ENCODE results near the gene IRX6. TPM values are rescaled to one million over a fixed set of nuclear protein-coding genes. Genes with fewer than 3 reads are reported as not detected.

The IRX6 gene
- total and polyA plus RNA-seq, 2 of the 4 experiments (the other 2 are of a cell fraction) = not detected

- Histone ChIP-seq H4K91ac (ENCODE audit: insufficient read depth, low read depth, low read length) (no peak overlapping the region), H3K9me3 (ENCODE audit: control insufficient read depth, insufficient read depth, low read length) (no peaks in the 10 kb centered on the region), H3K27me3 (ENCODE audit: control insufficient read depth, insufficient read depth, low read length) (no peaks in the 10 kb centered on the region), H2BK15ac (ENCODE audit: low read depth, low read length) (no peak overlapping the region), H3K4me3 (ENCODE audit: insufficient read depth, low read depth, low read length) (no peak overlapping the region), H2BK120ac (ENCODE audit: low read depth, low read length) (no peak overlapping the region), H4K5ac (ENCODE audit: low read depth, low read length) (no peak overlapping the region), H3K9me1 (ENCODE audit: insufficient read depth, low read length) (no peaks in the 10 kb centered on the region), H4K20me1 (ENCODE audit: insufficient read depth, low read length) (no peaks in the 10 kb centered on the region), H3K4me1 (ENCODE audit: control insufficient read depth, insufficient read depth, low read length) (no peaks in the 10 kb centered on the region), H2AK5ac (ENCODE audit: low read depth, low read length) (no peak overlapping the region), H2AFZ (replicated peaks; ENCODE audit: low read length, poor library complexity) (no peak overlapping the region), H2BK20ac (ENCODE audit: low read depth, low read length) (no peak overlapping the region), H4K8ac (ENCODE audit: low read depth in 2 of 2, low read length in 2 of 2) (no peak overlapping the region), H3K4me2 (ENCODE audit: low read depth, low read length) (no peak overlapping the region), H2AK9ac (replicated peaks; ENCODE audit: low read depth, low read length, poor library complexity) (no peak overlapping the region), H3K4ac (ENCODE audit: low read depth, low read length) (no peak overlapping the region), H3K14ac (replicated peaks; ENCODE audit: low read depth, low read length) (no peak overlapping the region), H3K27ac (ENCODE audit: insufficient read depth, low read length) (no peak overlapping the region), H3K18ac (ENCODE audit: low read depth, low read length) (no peak overlapping the region), H3K79me1 (ENCODE audit: low read depth in 1 of 2, low read length in 2 of 2) (no peaks in the 10 kb centered on the region), H3K36me3 (ENCODE audit: control insufficient read depth, insufficient read depth, low read length) (no peaks in the 10 kb centered on the region), H3K56ac (ENCODE audit: extremely low read depth, insufficient read depth, low read length) (no peak overlapping the region), H2BK5ac (ENCODE audit: low read depth, low read length, poor library complexity, severe bottlenecking) (no peak overlapping the region), H3K9ac (ENCODE audit: low read depth, low read length) (no peak overlapping the region), H3K23ac (ENCODE audit: low read depth, low read length) (no peak overlapping the region)
- no CpG with 5 or more reads among the region's 2 CpGs for WGBS, 2 experiments (ENCODE audit: extremely low coverage in 2 of 2, insufficient read length in 1 of 2)
- ATAC-seq (ENCODE audit: low read depth) (no peak), DNase-seq (no peak)
- intact Hi-C loops (cut with micrococcal nuclease) = no loop called here
- TF ChIP-seq MAFK (IDR thresholded peaks at IDR 0.05; ENCODE audit: low read depth, low read length) = no peak
- no peak for TF ChIP-seq MXI1 (IDR thresholded peaks at IDR 0.05; ENCODE audit: borderline replicate concordance, low read depth, low read length)
- no peak for TF ChIP-seq RFX5 (IDR thresholded peaks at IDR 0.05; ENCODE audit: low read depth, low read length)
- TF ChIP-seq USF2 (IDR thresholded peaks at IDR 0.05; ENCODE audit: low read depth, low read length) = no peak
- TF ChIP-seq SMC3 (IDR thresholded peaks at IDR 0.05; ENCODE audit: low read depth, low read length) = no peak
- no peak for TF ChIP-seq MAZ (IDR thresholded peaks at IDR 0.05; ENCODE audit: borderline replicate concordance, low read depth, low read length)
- no peak for TF ChIP-seq CTCF (conservative IDR thresholded peaks at IDR 0.05; ENCODE audit: low read depth, low read length)
- TF ChIP-seq CEBPB (IDR thresholded peaks at IDR 0.05; ENCODE audit: low read depth, low read length) = no peak
- TF ChIP-seq ELK1 (IDR thresholded peaks at IDR 0.05; ENCODE audit: borderline replicate concordance, low read depth, low read length) = no peak
- no peak for TF ChIP-seq BHLHE40 (IDR thresholded peaks at IDR 0.05; ENCODE audit: low read depth, low read length)
- no peak for TF ChIP-seq FOS (IDR thresholded peaks at IDR 0.05; ENCODE audit: low read depth, low read length)
- TF ChIP-seq NFE2L2 (IDR thresholded peaks at IDR 0.05; ENCODE audit: low read depth, low read length) = no peak
- no peak for TF ChIP-seq RCOR1 (IDR thresholded peaks at IDR 0.05; ENCODE audit: insufficient replicate concordance, low read length)
- dilution Hi-C loops (cut with HindIII; ENCODE audit: low sequenced_read_pairs, unreplicated experiment) = no loop called here
- ChIA-PET CTCF (interaction anchor here (0.6 kb wide), 1 partner anchor 10 kb away, joined by 3 read pairs; no protein-coding TSS in a partner anchor), POLR2A (ENCODE audit: unreplicated experiment) (no interaction called here)
- in situ Hi-C loops (cut with MboI; ENCODE audit: low sequenced_read_pairs) = no loop called here
- BruUV-seq (replicated peaks) = no TSS peak
Measured at GRCh38 chr16:55359946-55360345, 35.9 kb downstream of the IRX6 start.
